Endothelial cell of hepatic sinusoid (primary cell): Measurements from ENCODE around the gene FBLN7.

Experiments used
- in situ Hi-C: cut with HindIII; loops from 2 replicates; pipeline ENCODE4 v1.10.0; 2017; ENCODE audit warnings: low sequenced_read_pairs

Gene FBLN7

GRCh38 chr2:112140899-112141625, 2.9 kb downstream of the FBLN7 start:
- in situ Hi-C loops, result no loop called here

GRCh38 chr2:112141626-112142007, 3.4 kb downstream of the FBLN7 start:
- in situ Hi-C loops, result no loop called here

- in situ Hi-C loops, result no loop called here
Measured at GRCh38 chr2:112142525-112143078, 4.4 kb downstream of the FBLN7 start.

GRCh38 chr2:112143150-112143549, 5.0 kb downstream of the FBLN7 start:
- in situ Hi-C loops, result no loop called here

GRCh38 chr2:112144966-112145365, 6.8 kb downstream of the FBLN7 start:
- in situ Hi-C loops, result no loop called here

- in situ Hi-C loops, result no loop called here
Measured at GRCh38 chr2:112147382-112148168, 9.4 kb downstream of the FBLN7 start.

GRCh38 chr2:112148477-112148876, 10.3 kb downstream of the FBLN7 start:
- in situ Hi-C loops, result no loop called here

GRCh38 chr2:112149194-112149593, 11.0 kb downstream of the FBLN7 start:
- in situ Hi-C loops, result no loop called here

GRCh38 chr2:112149866-112150435, 11.8 kb downstream of the FBLN7 start:
- in situ Hi-C loops, result no loop called here

GRCh38 chr2:112150447-112150846, 12.3 kb downstream of the FBLN7 start:
- in situ Hi-C loops, result no loop called here

- in situ Hi-C loops, result no loop called here
Measured at GRCh38 chr2:112150851-112151250, 12.7 kb downstream of the FBLN7 start.

- in situ Hi-C loops, result no loop called here
Measured at GRCh38 chr2:112151271-112151670, 13.1 kb downstream of the FBLN7 start.

GRCh38 chr2:112151701-112152440, 13.7 kb downstream of the FBLN7 start:
- in situ Hi-C loops, result no loop called here

- in situ Hi-C loops, result no loop called here
Measured at GRCh38 chr2:112152476-112153178, 14.4 kb downstream of the FBLN7 start.

GRCh38 chr2:112153179-112153490, 14.9 kb downstream of the FBLN7 start:
- in situ Hi-C loops, result no loop called here

- in situ Hi-C loops, result no loop called here
Measured at GRCh38 chr2:112153501-112153900, 15.3 kb downstream of the FBLN7 start.

GRCh38 chr2:112154246-112155117, 16.3 kb downstream of the FBLN7 start:
- in situ Hi-C loops, result no loop called here

GRCh38 chr2:112155331-112156151, 17.4 kb downstream of the FBLN7 start:
- in situ Hi-C loops, result no loop called here
